GM18526 (cell line): Measurements from ENCODE around the gene PABPN1L.

Source experiments
- POLR2A ChIP-seq: IDR thresholded peaks from 3 replicates; pipeline ENCODE4 v1.6.1; 2011; ENCODE audit not compliant: insufficient read length; ENCODE audit errors: extremely low read depth

Gene PABPN1L

GRCh38 chr16:88865742-88866141 is 718 bp downstream of the PABPN1L start:
- TF ChIP-seq POLR2A = no peak

- TF ChIP-seq POLR2A = no peak
Observed at GRCh38 chr16:88865310-88865709, 1.1 kb downstream of the PABPN1L start.

GRCh38 chr16:88864521-88864920 is 1.9 kb downstream of the PABPN1L start:
- no peak for TF ChIP-seq POLR2A

- TF ChIP-seq POLR2A = no peak
Observed at GRCh38 chr16:88864099-88864498, 2.4 kb downstream of the PABPN1L start.

GRCh38 chr16:88863426-88863825 is 3.0 kb downstream of the PABPN1L start:
- TF ChIP-seq POLR2A = no peak

GRCh38 chr16:88862968-88863367 is 3.5 kb downstream of the PABPN1L start:
- TF ChIP-seq POLR2A = no peak

- TF ChIP-seq POLR2A = no peak
Observed at GRCh38 chr16:88861359-88861758, 5.1 kb downstream of the PABPN1L start.

GRCh38 chr16:88859381-88860091 is 6.9 kb downstream of the PABPN1L start:
- TF ChIP-seq POLR2A = no peak

GRCh38 chr16:88857728-88858339 is 8.6 kb downstream of the PABPN1L start:
- no peak for TF ChIP-seq POLR2A

GRCh38 chr16:88856828-88857727 is 9.4 kb downstream of the PABPN1L start, which contains the start of the genes GALNS and TRAPPC2L:
Gene GALNS (minus strand): TSS chr16:88856947. CDS start chr16:88856877, 70 bp downstream.
Gene TRAPPC2L (plus strand): TSS chr16:88857127. CDS start chr16:88857151, 24 bp downstream.
- peak; percentile 90 for TF ChIP-seq POLR2A

- no peak for TF ChIP-seq POLR2A
Observed at GRCh38 chr16:88856122-88856827, 10.2 kb downstream of the PABPN1L start.

- no peak for TF ChIP-seq POLR2A
Observed at GRCh38 chr16:88855736-88856121, 10.7 kb downstream of the PABPN1L start.

- TF ChIP-seq POLR2A = no peak
Observed at GRCh38 chr16:88855176-88855575, 11.3 kb downstream of the PABPN1L start.

GRCh38 chr16:88854306-88855111 is 12.0 kb downstream of the PABPN1L start:
- no peak for TF ChIP-seq POLR2A

- TF ChIP-seq POLR2A = no peak
Observed at GRCh38 chr16:88853325-88853941, 13.0 kb downstream of the PABPN1L start.
